HCT116 (cell line): ENCODE measurements around the gene PYDC1. TPM values are rescaled to one million over a fixed set of nuclear protein-coding genes. Genes with fewer than 3 reads are reported as not detected.

Source experiments
- ATAC-seq: fragments of 200-7000 bp; cut with Tn5 transposase; 2 replicates; pipeline ENCODE4 v1.9.1; 2020; ENCODE audit warnings: mild to moderate bottlenecking, moderate library complexity
- BruUV-seq: library from RNA; stranded (reverse); fragments of 400-500 nt; replicated peaks from 2 replicates; lab custom pipeline; 2021; lab: Mats Ljungman, UMichigan
- CTCF ChIA-PET: fragments of 300-600 bp; sonication (Branson Sonifier 250); formaldehyde crosslinking; loops from one replicate; lab custom pipeline; 2021; ENCODE audit warnings: antibody characterized with exemption; lab: Charles Lee
- POLR2A ChIA-PET: fragments of 300-600, 350-600 bp; sonication (Branson Sonifier 250); formaldehyde crosslinking; loops from one replicate; lab custom pipeline; 2021; ENCODE audit warnings: antibody characterized with exemption; lab: Charles Lee
- RAD21 ChIA-PET, 2 experiments: fragments of 300-600 bp; sonication (Branson Sonifier 250); formaldehyde crosslinking; loops; one replicate each; lab custom pipeline; 2023; ENCODE audit warnings: low total read pairs in 2 of 2; ENCODE audit not compliant: uncharacterized antibody in 2 of 2, unreplicated experiment in 2 of 2, low non-redundant PET in 1 of 2; lab: Charles Lee
- DNase-seq: peaks from one replicate; pipeline ENCODE4 v3.0.0-alpha.2; 2010; ENCODE audit warnings: low read depth, low spot score
- H2AFZ ChIP-seq: fragments of 200-600 bp; shearing (Covaris generic), sonication (generic); 2 replicates; pipeline ENCODE4 v1.6.1; 2017; ENCODE audit warnings: low read depth, mixed run types, mixed read lengths, antibody characterized with exemption, low read length; ENCODE audit not compliant: poor library complexity, severe bottlenecking
- H3K27ac ChIP-seq: 2 replicates; pipeline ENCODE4 v1.5.1; 2012; ENCODE audit warnings: low read depth, low read length
- H3K27me3 ChIP-seq: fragments of 200-600 bp; sonication (generic); 2 replicates; pipeline ENCODE4 v1.6.1; 2016; ENCODE audit warnings: mixed run types, low read length, mixed read lengths; ENCODE audit not compliant: insufficient read depth
- H3K36me3 ChIP-seq, 2 experiments: fragments of 200-500 bp in 1 of 2; fragments of 200-600 bp in 1 of 2; sonication (Bioruptor generic) in 1 of 2; sonication (generic) in 1 of 2; 2 replicates each; pipeline versions ENCODE4 v1.5.1 to v1.6.1; 2014 to 2016; ENCODE audit warnings: low read length in 2 of 2, inconsistent platforms in 1 of 2, mixed read lengths in 1 of 2, mixed run types in 1 of 2; ENCODE audit not compliant: insufficient read depth in 2 of 2, control insufficient read depth in 1 of 2
- H3K4me1 ChIP-seq, 2 experiments: fragments of 200-600 bp in 1 of 2; sonication (generic) in 1 of 2; 2 replicates each; pipeline versions ENCODE4 v1.5.1 to v1.6.1; 2012 to 2017; ENCODE audit warnings: low read length in 2 of 2, inconsistent platforms in 1 of 2, mild to moderate bottlenecking in 1 of 2, mixed read lengths in 1 of 2, mixed run types in 1 of 2, moderate library complexity in 1 of 2; ENCODE audit not compliant: insufficient read depth in 2 of 2, control insufficient read depth in 1 of 2
- H3K4me2 ChIP-seq: fragments of 200-600 bp; sonication (generic); 2 replicates; pipeline ENCODE4 v1.6.1; 2017; ENCODE audit warnings: mixed run types, low read length, mixed read lengths
- H3K4me3 ChIP-seq, 2 experiments: fragments of 200-600 bp in 1 of 2; sonication (generic) in 1 of 2; replicated peaks in 1 of 2; 2 replicates each; pipeline ENCODE4 v1.5.1; 2011 to 2016; ENCODE audit warnings: low read length in 2 of 2, control low read depth in 1 of 2, low read depth in 1 of 2, mild to moderate bottlenecking in 1 of 2, mixed read lengths in 1 of 2, mixed run types in 1 of 2
- H3K79me2 ChIP-seq: fragments of 200-600 bp; sonication (generic); 2 replicates; pipeline ENCODE4 v1.6.1; 2017; ENCODE audit warnings: mild to moderate bottlenecking, mixed run types, low read length, moderate library complexity, mixed read lengths; ENCODE audit not compliant: insufficient read depth
- H3K9ac ChIP-seq: fragments of 200-600 bp; sonication (generic); 2 replicates; pipeline ENCODE4 v1.6.1; 2016; ENCODE audit warnings: low read length, mixed read lengths
- H3K9me2 ChIP-seq: fragments of 200-600 bp; sonication (generic), shearing (Covaris generic); 2 replicates; pipeline ENCODE4 v1.6.1; 2017; ENCODE audit warnings: mixed run types, mild to moderate bottlenecking, moderate library complexity; ENCODE audit not compliant: insufficient read depth
- H3K9me3 ChIP-seq, 2 experiments: fragments of 200-500 bp in 1 of 2; fragments of 200-600 bp in 1 of 2; sonication (Bioruptor generic) in 1 of 2; sonication (generic) in 1 of 2; 2 replicates each; pipeline ENCODE4 v1.6.1; 2014 to 2017; ENCODE audit warnings: low read length in 2 of 2, mixed read lengths in 2 of 2, inconsistent platforms in 1 of 2, low read depth in 1 of 2, mild to moderate bottlenecking in 1 of 2, mixed run types in 1 of 2, moderate library complexity in 1 of 2; ENCODE audit not compliant: control insufficient read depth in 1 of 2, insufficient read depth in 1 of 2
- H4K20me1 ChIP-seq: fragments of 200-600 bp; sonication (generic), shearing (Covaris generic); 2 replicates; pipeline ENCODE4 v1.6.1; 2017; ENCODE audit warnings: mixed run types, mild to moderate bottlenecking, moderate library complexity; ENCODE audit not compliant: insufficient read depth
- CBX3 ChIP-seq: IDR thresholded peaks from 2 replicates; pipeline ENCODE4 v1.6.1; 2012; ENCODE audit warnings: low read depth
- CEBPB ChIP-seq: IDR thresholded peaks from 2 replicates; pipeline ENCODE4 v1.6.1; 2012; ENCODE audit warnings: low read depth
- ELF1 ChIP-seq: IDR thresholded peaks from 2 replicates; pipeline ENCODE4 v1.6.1; 2012; ENCODE audit warnings: low read depth, borderline replicate concordance
- EZH2 ChIP-seq: fragments of 200-600 bp; sonication (generic); IDR thresholded peaks from 2 replicates; pipeline ENCODE4 v1.6.1; 2017; ENCODE audit warnings: antibody characterized with exemption, mixed run types
- FOSL1 ChIP-seq: IDR thresholded peaks from 2 replicates; pipeline ENCODE4 v1.6.1; 2012; ENCODE audit warnings: low read depth
- JUND ChIP-seq: IDR thresholded peaks from 2 replicates; pipeline ENCODE4 v1.6.1; 2012
- POLR2A ChIP-seq: IDR thresholded peaks from 2 replicates; pipeline ENCODE4 v1.7.0; 2011; ENCODE audit warnings: borderline replicate concordance; ENCODE audit not compliant: insufficient read depth, insufficient read length; ENCODE audit errors: extremely low read depth
- SRF ChIP-seq: IDR thresholded peaks from 2 replicates; pipeline ENCODE4 v1.6.1; 2012; ENCODE audit warnings: low read depth
- TCF7L2 ChIP-seq: IDR thresholded peaks from 2 replicates; pipeline ENCODE4 v1.7.0; 2011; ENCODE audit warnings: borderline replicate concordance, inconsistent platforms; ENCODE audit not compliant: insufficient read depth, insufficient read length; ENCODE audit errors: extremely low read depth
- YY1 ChIP-seq: IDR thresholded peaks from 2 replicates; pipeline ENCODE4 v1.6.1; 2011; ENCODE audit warnings: low read length, low read depth, moderate library complexity, mild to moderate bottlenecking; ENCODE audit not compliant: insufficient replicate concordance; ENCODE audit errors: extremely low read depth
- ZFX ChIP-seq: fragments of 450-650 bp; IDR thresholded peaks from 2 replicates; pipeline ENCODE4 v1.6.1; 2017
- ZNF274 ChIP-seq: fragments of 200-500 bp; sonication (Bioruptor generic); IDR thresholded peaks from 2 replicates; pipeline ENCODE4 v1.6.1; 2014; ENCODE audit warnings: mild to moderate bottlenecking, low read depth, low read length, inconsistent platforms
- intact Hi-C: fragments of 100-400 bp; cut with micrococcal nuclease; formaldehyde crosslinking; loops from 2 replicates; pipeline ENCODE4 v1.10.0; 2022
- total RNA-seq: library from RNA; stranded (reverse); gene quantifications from one replicate; pipeline ENCODE4 v1.2.1, GENCODE V29; 2021; ENCODE audit not compliant: unreplicated experiment
- TF ChIP-seq, protein P1 (sequence below): IDR thresholded peaks from 2 replicates; pipeline ENCODE4 v1.6.1; 2012; ENCODE audit warnings: low read depth

The PYDC1 gene
- total RNA-seq, 1 experiment from 2014 or later: not detected

DNA sequence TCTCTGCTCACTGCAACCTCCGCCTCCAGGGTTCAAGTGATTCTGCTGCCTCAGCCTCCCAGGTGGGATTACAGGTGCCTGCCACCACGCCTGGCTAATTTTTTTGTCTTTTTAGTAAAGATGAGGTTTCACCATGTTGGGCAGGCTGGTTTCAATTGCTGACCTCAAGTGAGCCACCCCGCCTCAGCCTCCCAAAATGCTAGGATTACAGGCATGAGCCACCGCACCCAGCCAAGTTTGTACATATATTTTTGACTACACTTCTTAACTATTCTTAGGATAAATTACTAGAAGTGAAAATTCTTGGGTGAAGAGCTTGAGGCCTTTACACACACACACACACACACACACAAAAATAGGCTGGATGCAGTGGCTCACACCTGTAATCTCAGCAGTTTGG, 41.4 kb upstream of the PYDC1 start:
- BruUV-seq: no TSS peak
- Histone ChIP-seq H3K9ac (no peak overlapping the region), H3K4me3 (no peak overlapping the region), H4K20me1 (no peaks in the 10 kb centered on the region), H3K4me2 (no peak overlapping the region), H3K79me2 (no peaks in the 10 kb centered on the region), H3K36me3 (no peaks in the 10 kb centered on the region), H2AFZ (no peak overlapping the region), H3K27ac (no peak overlapping the region), H3K4me1 (peaks cover 2 to 8% of the 10 kb centered on the region in 2 experiments; a peak in 3 of 4 replicates), H3K9me2 (no peaks in the 10 kb centered on the region), H3K27me3 (no peaks in the 10 kb centered on the region), H3K9me3 (no peaks in the 10 kb centered on the region)
- DNase-seq (no peak), ATAC-seq (no peak)
- POLR2A ChIA-PET: no interaction called here
- CTCF ChIA-PET: no interaction called here
- no peak for TF ChIP-seq EZH2
- no peak for TF ChIP-seq FOSL1
- TF ChIP-seq, protein P1, sequence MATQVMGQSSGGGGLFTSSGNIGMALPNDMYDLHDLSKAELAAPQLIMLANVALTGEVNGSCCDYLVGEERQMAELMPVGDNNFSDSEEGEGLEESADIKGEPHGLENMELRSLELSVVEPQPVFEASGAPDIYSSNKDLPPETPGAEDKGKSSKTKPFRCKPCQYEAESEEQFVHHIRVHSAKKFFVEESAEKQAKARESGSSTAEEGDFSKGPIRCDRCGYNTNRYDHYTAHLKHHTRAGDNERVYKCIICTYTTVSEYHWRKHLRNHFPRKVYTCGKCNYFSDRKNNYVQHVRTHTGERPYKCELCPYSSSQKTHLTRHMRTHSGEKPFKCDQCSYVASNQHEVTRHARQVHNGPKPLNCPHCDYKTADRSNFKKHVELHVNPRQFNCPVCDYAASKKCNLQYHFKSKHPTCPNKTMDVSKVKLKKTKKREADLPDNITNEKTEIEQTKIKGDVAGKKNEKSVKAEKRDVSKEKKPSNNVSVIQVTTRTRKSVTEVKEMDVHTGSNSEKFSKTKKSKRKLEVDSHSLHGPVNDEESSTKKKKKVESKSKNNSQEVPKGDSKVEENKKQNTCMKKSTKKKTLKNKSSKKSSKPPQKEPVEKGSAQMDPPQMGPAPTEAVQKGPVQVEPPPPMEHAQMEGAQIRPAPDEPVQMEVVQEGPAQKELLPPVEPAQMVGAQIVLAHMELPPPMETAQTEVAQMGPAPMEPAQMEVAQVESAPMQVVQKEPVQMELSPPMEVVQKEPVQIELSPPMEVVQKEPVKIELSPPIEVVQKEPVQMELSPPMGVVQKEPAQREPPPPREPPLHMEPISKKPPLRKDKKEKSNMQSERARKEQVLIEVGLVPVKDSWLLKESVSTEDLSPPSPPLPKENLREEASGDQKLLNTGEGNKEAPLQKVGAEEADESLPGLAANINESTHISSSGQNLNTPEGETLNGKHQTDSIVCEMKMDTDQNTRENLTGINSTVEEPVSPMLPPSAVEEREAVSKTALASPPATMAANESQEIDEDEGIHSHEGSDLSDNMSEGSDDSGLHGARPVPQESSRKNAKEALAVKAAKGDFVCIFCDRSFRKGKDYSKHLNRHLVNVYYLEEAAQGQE: no peak
- no peak for TF ChIP-seq POLR2A
- no peak for TF ChIP-seq TCF7L2
- no peak for TF ChIP-seq YY1
- no peak for TF ChIP-seq ELF1
- TF ChIP-seq CBX3: no peak
- no peak for TF ChIP-seq SRF
- no peak for TF ChIP-seq CEBPB
- no peak for TF ChIP-seq ZFX
- TF ChIP-seq ZNF274: no peak
- no peak for TF ChIP-seq JUND
- intact Hi-C loops: no loop called here
- RAD21 ChIA-PET: no interaction called here
